GM23248 (cell line): ENCODE results near the gene AGRN. TPM values are rescaled to one million over a fixed set of nuclear protein-coding genes. Genes with fewer than 3 reads are reported as not detected.

Source experiments
- DNase-seq: peaks from one replicate; pipeline ENCODE4 v3.0.0-alpha.2; 2015
- H2AFZ ChIP-seq: fragments of 200-600 bp; sonication (generic); 2 replicates; pipeline ENCODE4 v1.6.1; 2016; ENCODE audit warnings: antibody characterized with exemption
- H3F3A ChIP-seq: fragments of 200-600 bp; sonication (generic); 2 replicates; pipeline ENCODE4 v1.6.1; 2016; ENCODE audit warnings: mild to moderate bottlenecking, antibody characterized with exemption, mixed run types; ENCODE audit not compliant: insufficient read depth
- H3K27ac ChIP-seq: fragments of 200-600 bp; sonication (generic); 2 replicates; pipeline ENCODE4 v1.5.1; 2016; ENCODE audit warnings: mild to moderate bottlenecking
- H3K27me3 ChIP-seq: fragments of 200-600 bp; sonication (generic); replicated peaks from 2 replicates; pipeline ENCODE4 v1.6.1; 2016; ENCODE audit warnings: mild to moderate bottlenecking; ENCODE audit not compliant: insufficient read depth
- H3K36me3 ChIP-seq: fragments of 200-600 bp; sonication (generic); 2 replicates; pipeline ENCODE4 v1.6.1; 2016; ENCODE audit warnings: low read depth, mild to moderate bottlenecking
- H3K4me1 ChIP-seq: fragments of 200-600 bp; sonication (generic); 2 replicates; pipeline ENCODE4 v1.6.1; 2016; ENCODE audit warnings: mild to moderate bottlenecking; ENCODE audit not compliant: insufficient read depth
- H3K4me2 ChIP-seq: fragments of 200-600 bp; sonication (generic); one replicate; pipeline ENCODE4 v1.6.1; 2016; ENCODE audit warnings: mild to moderate bottlenecking; ENCODE audit not compliant: unreplicated experiment
- H3K4me3 ChIP-seq: fragments of 200-600 bp; sonication (generic); 2 replicates; pipeline ENCODE4 v1.5.1; 2016; ENCODE audit warnings: mild to moderate bottlenecking
- H3K79me2 ChIP-seq: fragments of 200-600 bp; sonication (generic); 2 replicates; pipeline ENCODE4 v1.6.1; 2016; ENCODE audit warnings: mild to moderate bottlenecking; ENCODE audit not compliant: insufficient read depth
- H3K9ac ChIP-seq: fragments of 200-600 bp; sonication (generic); 2 replicates; pipeline ENCODE4 v1.6.1; 2016; ENCODE audit warnings: mild to moderate bottlenecking
- H3K9me2 ChIP-seq: fragments of 200-600 bp; sonication (generic); 2 replicates; pipeline ENCODE4 v1.6.1; 2016; ENCODE audit warnings: mixed run types, mild to moderate bottlenecking, moderate library complexity; ENCODE audit not compliant: insufficient read depth
- H3K9me3 ChIP-seq: fragments of 200-600 bp; sonication (generic); one replicate; pipeline ENCODE4 v1.6.1; 2017; ENCODE audit warnings: low read depth
- H4K20me1 ChIP-seq: fragments of 200-600 bp; sonication (generic); 2 replicates; pipeline ENCODE4 v1.6.0; 2016; ENCODE audit not compliant: insufficient read depth
- EZH2 ChIP-seq: fragments of 200-600 bp; sonication (generic); IDR thresholded peaks from 2 replicates; pipeline ENCODE4 v1.6.1; 2018; ENCODE audit warnings: antibody characterized with exemption, mild to moderate bottlenecking; ENCODE audit not compliant: insufficient read depth, poor library complexity, severe bottlenecking
- EZH2phosphoT487 ChIP-seq: fragments of 200-600 bp; sonication (generic); IDR thresholded peaks from 2 replicates; pipeline ENCODE4 v1.6.1; 2018; ENCODE audit warnings: antibody characterized with exemption, moderate library complexity, mild to moderate bottlenecking, low read depth; ENCODE audit not compliant: insufficient read depth
- WGBS, 2 experiments: methylation state at CpG; one replicate each; pipeline ENCODE4 v1.1.6; 2015 to 2017; ENCODE audit warnings: low lambda C conversion rate in 2 of 2, low coverage in 1 of 2; ENCODE audit errors: missing lambda C conversion rate in 2 of 2; 5-methylcytosine and 5-hydroxymethylcytosine counted together
- in situ Hi-C: fragments of 300-500 bp; cut with MboI; formaldehyde crosslinking; loops from 2 replicates; pipeline ENCODE4 v1.15.0; 2020
- polyA plus RNA-seq: library from polyadenylated mRNA; unstranded; fragments of >200 nt; fragmentation: Nextera tagmentation; extraction: Ambion mirVana; gene quantifications from 2 replicates; pipeline ENCODE4 v1.2.1, GENCODE V29; 2016
- total RNA-seq: library from RNA; depleted of rRNA; stranded (reverse); fragments of >200 nt; shearing (Covaris generic); gene quantifications from 2 replicates; pipeline ENCODE4 v1.2.3, GENCODE V29; 2014

AGRN gene
- total and polyA plus RNA-seq, 2 experiments from 2014 or later: 1.4 to 43.2 TPM

- no peaks in the 10 kb centered on the region for H4K20me1 ChIP-seq
- H3K4me1 ChIP-seq: no peaks in the 10 kb centered on the region
- DNase-seq: no peak
- H3K4me3 ChIP-seq: no peak overlapping the region
- H3F3A ChIP-seq: no peaks in the 10 kb centered on the region
- H3K36me3 ChIP-seq: no peaks in the 10 kb centered on the region
- no peak overlapping the region for H3K27ac ChIP-seq
- H3K9me3 ChIP-seq: no peaks in the 10 kb centered on the region
- in situ Hi-C loops: no loop called here
- no peak for TF ChIP-seq EZH2
- WGBS, 2 experiments: 85 to 89% methylated on average over 28 of the region's 28 CpGs
- no peak overlapping the region for H3K4me2 ChIP-seq
- no peaks in the 10 kb centered on the region for H3K9me2 ChIP-seq
- H3K79me2 ChIP-seq: no peaks in the 10 kb centered on the region
- no peak overlapping the region for H2AFZ ChIP-seq
- H3K9ac ChIP-seq: no peak overlapping the region
- H3K27me3 ChIP-seq: no peaks in the 10 kb centered on the region
Measured at GRCh38 chr1:972726-973458, 47.0 kb upstream of the AGRN start.

- in situ Hi-C loops: no loop called here
- H3K27me3 ChIP-seq: no peaks in the 10 kb centered on the region
- no peak for DNase-seq
- H3K9ac ChIP-seq: no peak overlapping the region
- no peaks in the 10 kb centered on the region for H3F3A ChIP-seq
- no peak overlapping the region for H3K4me2 ChIP-seq
- H2AFZ ChIP-seq: no peak overlapping the region
- no peaks in the 10 kb centered on the region for H3K79me2 ChIP-seq
- H4K20me1 ChIP-seq: no peaks in the 10 kb centered on the region
- TF ChIP-seq EZH2: no peak
- TF ChIP-seq EZH2phosphoT487: no peak
- H3K9me3 ChIP-seq: no peaks in the 10 kb centered on the region
- H3K9me2 ChIP-seq: no peaks in the 10 kb centered on the region
- H3K4me3 ChIP-seq: no peak overlapping the region
- no peaks in the 10 kb centered on the region for H3K36me3 ChIP-seq
- WGBS, 2 experiments: 78 to 82% methylated on average over 19 to 28 of the region's 28 CpGs
- H3K4me1 ChIP-seq: no peaks in the 10 kb centered on the region
- H3K27ac ChIP-seq: no peak overlapping the region
Measured at GRCh38 chr1:973459-974292, 46.2 kb upstream of the AGRN start.

- 94 to 100% methylated on average over 8 to 11 of the region's 11 CpGs for WGBS, 2 experiments
- in situ Hi-C loops: no loop called here
- no peaks in the 10 kb centered on the region for H3K27me3 ChIP-seq
- H3F3A ChIP-seq: no peaks in the 10 kb centered on the region
- no peaks in the 10 kb centered on the region for H3K9me2 ChIP-seq
- H3K9ac ChIP-seq: no peak overlapping the region
- no peaks in the 10 kb centered on the region for H3K36me3 ChIP-seq
- H3K4me1 ChIP-seq: no peaks in the 10 kb centered on the region
- H3K4me3 ChIP-seq: no peak overlapping the region
- DNase-seq: no peak
- no peaks in the 10 kb centered on the region for H3K79me2 ChIP-seq
- H3K4me2 ChIP-seq: no peak overlapping the region
- no peak for TF ChIP-seq EZH2phosphoT487
- TF ChIP-seq EZH2: no peak
- H4K20me1 ChIP-seq: no peaks in the 10 kb centered on the region
- H2AFZ ChIP-seq: no peak overlapping the region
- H3K27ac ChIP-seq: no peak overlapping the region
- no peaks in the 10 kb centered on the region for H3K9me3 ChIP-seq
Measured at GRCh38 chr1:974293-974640, 45.7 kb upstream of the AGRN start.

- no peak overlapping the region for H3K27ac ChIP-seq
- in situ Hi-C loops: no loop called here
- no peaks in the 10 kb centered on the region for H3K4me1 ChIP-seq
- no peak for DNase-seq
- 65 to 70% methylated on average over 15 to 17 of the region's 17 CpGs for WGBS, 2 experiments
- no peak overlapping the region for H3K4me3 ChIP-seq
- H3F3A ChIP-seq: no peaks in the 10 kb centered on the region
- TF ChIP-seq EZH2: no peak
- TF ChIP-seq EZH2phosphoT487: no peak
- no peak overlapping the region for H2AFZ ChIP-seq
- no peak overlapping the region for H3K9ac ChIP-seq
- no peaks in the 10 kb centered on the region for H3K36me3 ChIP-seq
- no peaks in the 10 kb centered on the region for H3K9me3 ChIP-seq
- H3K9me2 ChIP-seq: no peaks in the 10 kb centered on the region
- H3K4me2 ChIP-seq: no peak overlapping the region
- no peaks in the 10 kb centered on the region for H3K79me2 ChIP-seq
- H4K20me1 ChIP-seq: no peaks in the 10 kb centered on the region
- no peaks in the 10 kb centered on the region for H3K27me3 ChIP-seq
Measured at GRCh38 chr1:974687-975328, 45.1 kb upstream of the AGRN start.
